CD4-positive, alpha-beta memory T cell (primary cell): ENCODE results near the gene METTL25B. TPM values are rescaled to one million over a fixed set of nuclear protein-coding genes. Genes with fewer than 3 reads are reported as not detected.

Experiments
- CTCF ChIA-PET: fragments of 350-600 bp; sonication (Branson Sonifier 250); formaldehyde crosslinking; loops from one replicate; lab custom pipeline; 2021; ENCODE audit warnings: inconsistent platforms; ENCODE audit not compliant: partially characterized antibody; lab: Charles Lee
- POLR2A ChIA-PET: fragments of 350-600 bp; sonication (Branson Sonifier 250); formaldehyde crosslinking; loops from one replicate; lab custom pipeline; 2021; ENCODE audit not compliant: partially characterized antibody; lab: Charles Lee
- DNase-seq, 5 donors: peaks; one replicate each; pipeline versions ENCODE4 v3.0.0 to v3.0.0-alpha.2; 2020 to 2022; ENCODE audit warnings: mixed read lengths in 1 of 5
- H3K27ac ChIP-seq: one replicate; pipeline ENCODE4 v1.7.0; 2013; ENCODE audit warnings: low read depth, low read length
- H3K27me3 ChIP-seq: 2 replicates; pipeline ENCODE4 v1.7.0; 2013; ENCODE audit warnings: mild to moderate bottlenecking, low read length, moderate library complexity; ENCODE audit not compliant: insufficient read depth
- H3K36me3 ChIP-seq: 2 replicates; pipeline ENCODE4 v1.7.0; 2013; ENCODE audit warnings: mild to moderate bottlenecking, low read length, moderate library complexity; ENCODE audit not compliant: insufficient read depth
- H3K4me1 ChIP-seq: 2 replicates; pipeline ENCODE4 v1.7.0; 2013; ENCODE audit warnings: mild to moderate bottlenecking, low read length, moderate library complexity; ENCODE audit not compliant: insufficient read depth
- H3K4me3 ChIP-seq, 2 donors: one replicate each; pipeline ENCODE4 v1.7.0; 2013; ENCODE audit warnings: low read length in 2 of 2, mild to moderate bottlenecking in 1 of 2
- H3K9me3 ChIP-seq, 2 donors: one replicate each; pipeline ENCODE4 v1.7.0; 2013; ENCODE audit warnings: low read length in 2 of 2, control low read depth in 1 of 2; ENCODE audit not compliant: control insufficient read depth in 1 of 2
- H3K27ac Mint-ChIP-seq, 7 donors: one replicate each; pipeline ENCODE4 v1.8.0; 2020 to 2021; ENCODE audit warnings: mixed read lengths in 7 of 7, mild to moderate bottlenecking in 6 of 7, inconsistent platforms in 3 of 7, moderate library complexity in 3 of 7
- H3K27me3 Mint-ChIP-seq, 2 donors: one replicate each; pipeline ENCODE4 v1.8.0; 2020 to 2021; ENCODE audit warnings: mixed read lengths in 2 of 2
- H3K36me3 Mint-ChIP-seq, 2 donors: one replicate each; pipeline ENCODE4 v1.8.0; 2020 to 2021; ENCODE audit warnings: mixed read lengths in 2 of 2, inconsistent platforms in 1 of 2, mild to moderate bottlenecking in 1 of 2
- H3K4me1 Mint-ChIP-seq, 4 donors: one replicate each; pipeline ENCODE4 v1.8.0; 2020 to 2021; ENCODE audit warnings: mixed read lengths in 4 of 4, mild to moderate bottlenecking in 1 of 4
- H3K4me3 Mint-ChIP-seq, 8 donors: one replicate each; pipeline ENCODE4 v1.8.0; 2020 to 2021; ENCODE audit warnings: mixed read lengths in 8 of 8, mild to moderate bottlenecking in 7 of 8, moderate library complexity in 6 of 8, inconsistent platforms in 3 of 8
- H3K9me3 Mint-ChIP-seq, 8 donors: one replicate each; pipeline ENCODE4 v1.8.0; 2020 to 2021; ENCODE audit warnings: mixed read lengths in 8 of 8, mild to moderate bottlenecking in 5 of 8, inconsistent platforms in 3 of 8, moderate library complexity in 1 of 8
- intact Hi-C: fragments of 100-400 bp; cut with micrococcal nuclease; formaldehyde crosslinking; loops from one replicate; pipeline ENCODE4 v1.15.1; 2023
- polyA plus RNA-seq, 2 donors: library from polyadenylated mRNA; unstranded; fragments of 300-500 nt; fragmentation: Illumina TruSeq; gene quantifications; one replicate each; pipeline ENCODE4 v1.2.3, GENCODE V29; 2021
- total RNA-seq, 2 experiments: library from RNA; stranded (reverse); gene quantifications; one replicate each; pipeline ENCODE4 v1.2.3, GENCODE V29; 2021

Gene METTL25B
- total and polyA plus RNA-seq, 4 experiments from 2014 or later, result 4.6 to 35.7 (median 19.0) TPM

- intact Hi-C loops, result no loop called here
- Mint-ChIP-seq H3K36me3 (no peaks in the 10 kb centered on the region), H3K27ac (no peak overlapping the region), H3K27me3 (peaks cover 32 to 53% of the 10 kb centered on the region in 2 donors), H3K9me3 (no peaks in the 10 kb centered on the region), H3K4me1 (peaks cover 6 to 19% (median 13%) of the 10 kb centered on the region in 4 donors), H3K4me3 (peak overlapping the region in 2 of 8 donors; percentile 4 to 32)
- no peaks in the 10 kb centered on the region for H3K36me3 ChIP-seq
- H3K27me3 ChIP-seq, result peaks cover 29% of the 10 kb centered on the region
- no peak overlapping the region for H3K4me3 ChIP-seq
- no peaks in the 10 kb centered on the region for H3K9me3 ChIP-seq
- no peak overlapping the region for H3K27ac ChIP-seq
- ChIA-PET POLR2A (no interaction called here), CTCF (interaction anchor here (1.6 to 11.7 kb wide), 4 partner anchors 10 to 35 kb away, joined by 3 to 314 read pairs (median 166); partner anchors contain the start of genes CRABP2, ISG20L2 and METTL25B)
- DNase-seq, result peak in 4 of 5 donors; percentile 11 to 49 (median 17)
- H3K4me1 ChIP-seq, result peaks cover 21% of the 10 kb centered on the region
Measured at GRCh38 chr1:156692925-156693847, 35.1 kb upstream of the METTL25B start.

DNA sequence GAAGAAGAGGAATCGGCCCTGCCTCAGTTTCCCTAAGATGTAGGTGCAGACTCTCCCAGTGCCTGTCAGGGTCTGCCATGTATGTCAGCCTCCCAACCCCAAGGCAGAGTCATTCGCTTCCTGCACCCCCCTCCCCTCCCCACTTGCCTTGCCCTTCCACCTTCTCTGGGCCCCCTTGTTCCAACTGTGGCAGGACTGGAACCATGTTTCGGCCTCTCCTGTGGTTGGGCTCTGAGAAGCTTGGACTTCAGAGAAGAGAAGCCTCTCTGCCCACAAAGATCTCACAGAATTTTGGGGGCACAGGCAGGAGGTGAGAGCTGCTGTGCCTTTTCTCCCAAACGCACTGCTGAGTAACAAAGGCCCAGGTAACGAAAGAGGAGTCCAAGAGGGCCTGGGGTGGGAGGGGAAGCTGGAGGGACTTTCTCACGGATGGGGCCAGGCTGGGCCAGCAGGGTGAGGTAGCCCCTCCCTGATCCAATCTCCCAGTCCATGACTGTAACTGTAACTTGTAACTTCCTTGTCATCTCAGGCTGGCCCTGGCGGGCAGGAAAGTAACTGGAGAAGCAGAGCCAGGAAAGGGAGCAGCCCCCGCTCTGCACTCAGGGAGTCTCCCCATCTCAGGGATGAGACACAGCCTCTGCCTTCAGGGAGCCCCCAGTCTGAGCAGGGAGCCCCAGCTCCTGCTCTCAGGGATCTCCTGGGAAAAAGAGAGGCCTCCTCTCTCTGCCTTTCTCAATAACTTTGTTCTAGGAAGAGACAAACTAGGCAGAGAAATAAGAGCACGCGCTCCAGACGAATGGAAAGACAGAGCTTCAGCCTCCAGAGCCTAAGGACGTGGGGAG lies 34.2 kb upstream of the METTL25B start:
- Mint-ChIP-seq H3K27ac (no peak overlapping the region), H3K36me3 (no peaks in the 10 kb centered on the region), H3K4me1 (peaks cover 6 to 17% (median 13%) of the 10 kb centered on the region in 4 donors), H3K4me3 (no peak overlapping the region), H3K9me3 (no peaks in the 10 kb centered on the region), H3K27me3 (peaks cover 31 to 53% of the 10 kb centered on the region in 2 donors)
- Histone ChIP-seq H3K27ac (no peak overlapping the region), H3K9me3 (no peaks in the 10 kb centered on the region), H3K4me3 (no peak overlapping the region), H3K36me3 (no peaks in the 10 kb centered on the region), H3K27me3 (peaks cover 27% of the 10 kb centered on the region), H3K4me1 (peaks cover 21% of the 10 kb centered on the region)
- ChIA-PET CTCF (interaction anchor here (1.6 to 11.7 kb wide), 3 partner anchors 9 to 34 kb away, joined by 3 to 314 read pairs (median 187); partner anchors contain the start of genes CRABP2, ISG20L2 and METTL25B), POLR2A (no interaction called here)
- intact Hi-C loops, result no loop called here
- DNase-seq, result no peak

DNA sequence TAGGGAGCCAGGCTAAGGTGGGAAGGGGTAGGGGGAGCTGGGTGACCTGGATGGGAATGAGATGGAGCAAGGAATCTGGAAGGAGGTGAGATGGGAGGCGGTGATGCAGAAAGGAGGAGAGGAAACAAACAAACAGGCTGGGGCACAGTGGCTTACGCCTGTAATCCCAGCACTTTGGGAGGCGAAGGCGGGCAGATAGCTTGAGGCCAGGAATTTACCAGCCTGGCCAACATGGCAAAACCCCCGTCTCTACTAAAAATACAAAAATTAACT lies 33.6 kb upstream of the METTL25B start:
- Histone ChIP-seq H3K27me3 (peaks cover 22% of the 10 kb centered on the region), H3K36me3 (no peaks in the 10 kb centered on the region), H3K27ac (no peak overlapping the region), H3K4me1 (peaks cover 15% of the 10 kb centered on the region), H3K9me3 (no peaks in the 10 kb centered on the region), H3K4me3 (no peak overlapping the region)
- Mint-ChIP-seq H3K9me3 (no peaks in the 10 kb centered on the region), H3K4me3 (no peak overlapping the region), H3K27ac (no peak overlapping the region), H3K4me1 (peaks cover 3 to 12% (median 9%) of the 10 kb centered on the region in 4 donors), H3K36me3 (no peaks in the 10 kb centered on the region), H3K27me3 (peaks cover 29 to 50% of the 10 kb centered on the region in 2 donors)
- ChIA-PET POLR2A (no interaction called here), CTCF (interaction anchor here (1.6 to 11.7 kb wide), 3 partner anchors 8 to 33 kb away, joined by 3 to 314 read pairs (median 187); partner anchors contain the start of genes CRABP2, ISG20L2 and METTL25B)
- no peak for DNase-seq
- intact Hi-C loops, result no loop called here

DNA sequence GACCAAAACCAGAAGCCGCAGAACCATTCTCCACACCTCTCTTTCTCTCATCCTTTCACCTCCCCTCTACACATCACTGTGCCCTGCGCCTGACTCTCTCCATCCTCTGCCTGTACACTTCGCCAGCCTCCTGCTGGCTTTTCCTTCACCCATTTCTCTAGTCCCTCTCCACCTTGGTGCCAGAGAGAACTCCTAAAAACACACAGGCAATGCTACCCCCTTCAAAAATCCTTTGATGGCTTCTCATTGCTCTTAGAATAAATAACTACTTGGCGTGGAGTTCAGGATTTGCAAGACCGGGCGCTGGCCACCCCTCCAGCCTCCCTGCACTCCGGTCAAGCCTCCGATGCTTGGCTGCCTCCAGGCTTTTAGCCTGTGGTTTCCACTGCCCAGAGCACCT lies 31.5 kb upstream of the METTL25B start:
- H3K4me3 ChIP-seq, result no peak overlapping the region
- no peak overlapping the region for H3K4me3 Mint-ChIP-seq
- DNase-seq, result no peak
- peaks cover under 1% of the 10 kb centered on the region for H3K27me3 ChIP-seq
- ChIA-PET POLR2A (no interaction called here), CTCF (interaction anchor here (1.1 to 2.1 kb wide), 2 partner anchors 9 to 29 kb away, joined by 3 to 6 read pairs; partner anchors contain the start of gene CRABP2)
- peaks cover 3 to 9% (median 7%) of the 10 kb centered on the region in 4 donors for H3K4me1 Mint-ChIP-seq
- intact Hi-C loops, result no loop called here
- no peaks in the 10 kb centered on the region for H3K9me3 ChIP-seq
- no peaks in the 10 kb centered on the region for H3K36me3 Mint-ChIP-seq
- peak overlapping the region in 1 of 7 donors; percentile 24 for H3K27ac Mint-ChIP-seq
- peaks cover 14% of the 10 kb centered on the region for H3K4me1 ChIP-seq
- H3K27ac ChIP-seq, result no peak overlapping the region
- H3K36me3 ChIP-seq, result no peaks in the 10 kb centered on the region
- no peaks in the 10 kb centered on the region for H3K9me3 Mint-ChIP-seq
- H3K27me3 Mint-ChIP-seq, result peaks cover 26 to 43% of the 10 kb centered on the region in 2 donors

GRCh38 chr1:156697481-156697880 lies 30.8 kb upstream of the METTL25B start:
- ChIA-PET CTCF (interaction anchor here (2.1 to 12.1 kb wide), 2 partner anchors 8 kb away, joined by 6 to 187 read pairs; partner anchors contain the start of gene CRABP2), POLR2A (interaction anchor here (1.4 kb wide), 1 partner anchor 9 kb away, joined by 3 read pairs; no protein-coding TSS in a partner anchor)
- Histone ChIP-seq H3K4me3 (no peak overlapping the region), H3K9me3 (no peaks in the 10 kb centered on the region), H3K27me3 (no peaks in the 10 kb centered on the region), H3K27ac (no peak overlapping the region), H3K4me1 (peaks cover 9% of the 10 kb centered on the region), H3K36me3 (no peaks in the 10 kb centered on the region)
- Mint-ChIP-seq H3K27ac (no peak overlapping the region), H3K4me3 (no peak overlapping the region), H3K36me3 (no peaks in the 10 kb centered on the region), H3K4me1 (peaks cover 0 to 3% (median 1%) of the 10 kb centered on the region in 4 donors), H3K27me3 (peaks cover 20 to 36% of the 10 kb centered on the region in 2 donors), H3K9me3 (no peaks in the 10 kb centered on the region)
- DNase-seq, result no peak
- intact Hi-C loops, result no loop called here

DNA sequence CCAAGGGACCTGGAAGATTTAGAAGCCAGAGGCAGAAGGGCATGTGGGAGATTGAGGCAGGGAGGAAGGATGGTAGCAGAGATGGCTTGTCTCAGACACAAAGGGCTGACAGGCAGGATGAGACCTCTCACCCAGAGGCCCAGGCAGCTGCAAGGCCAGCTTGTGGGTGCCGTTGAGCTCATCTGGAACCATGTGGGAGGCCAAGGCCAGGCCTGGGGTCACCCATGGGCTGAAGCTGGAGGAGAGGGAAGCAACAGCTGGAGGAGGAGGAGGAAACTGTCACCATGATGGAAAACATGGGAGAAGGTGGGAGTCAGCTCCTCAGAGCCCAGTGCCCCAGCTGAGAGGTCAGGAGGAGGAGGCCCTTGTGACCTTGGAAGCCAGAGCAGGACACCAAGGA lies 29.3 kb upstream of the METTL25B start:
- no peak for DNase-seq
- H3K4me3 ChIP-seq, result no peak overlapping the region
- Mint-ChIP-seq H3K4me3 (no peak overlapping the region), H3K36me3 (no peaks in the 10 kb centered on the region), H3K9me3 (no peaks in the 10 kb centered on the region), H3K4me1 (peaks cover 0 to 2% (median under 1%) of the 10 kb centered on the region in 4 donors), H3K27me3 (peaks cover 14 to 34% of the 10 kb centered on the region in 2 donors), H3K27ac (peak overlapping the region in 1 of 7 donors; percentile 18)
- H3K27ac ChIP-seq, result no peak overlapping the region
- H3K36me3 ChIP-seq, result no peaks in the 10 kb centered on the region
- CTCF ChIA-PET, result interaction anchor here (1.2 to 12.1 kb wide), 3 partner anchors 10 to 161 kb away, joined by 3 to 187 read pairs (median 11); no protein-coding TSS in a partner anchor
- POLR2A ChIA-PET, result interaction anchor here (1.4 kb wide), 1 partner anchor 8 kb away, joined by 3 read pairs; no protein-coding TSS in a partner anchor
- intact Hi-C loops, result no loop called here
- no peaks in the 10 kb centered on the region for H3K9me3 ChIP-seq
- H3K4me1 ChIP-seq, result no peaks in the 10 kb centered on the region
- no peaks in the 10 kb centered on the region for H3K27me3 ChIP-seq
